Trophoblast cell (in vitro differentiated cells and primary cell): ENCODE results near the gene JARID2.
A peak's percentile ranks its signal among the peaks of the same experiment; 100 is the strongest.

Experiments used
- DNase-seq, 2 donors: peaks; one replicate each; pipeline ENCODE4 v3.0.0-alpha.2; 2016
- H2AFZ ChIP-seq: 2 replicates; pipeline ENCODE4 v1.6.1; 2013; ENCODE audit warnings: low read length, moderate library complexity, mild to moderate bottlenecking; ENCODE audit not compliant: insufficient read depth, poor library complexity
- H2AK5ac ChIP-seq: 2 replicates; pipeline ENCODE4 v1.6.1; 2013; ENCODE audit warnings: mild to moderate bottlenecking, low read length
- H2BK120ac ChIP-seq: 2 replicates; pipeline ENCODE4 v1.6.1; 2013; ENCODE audit warnings: low read length, mild to moderate bottlenecking, moderate library complexity; ENCODE audit not compliant: insufficient read depth, poor library complexity
- H2BK12ac ChIP-seq: 2 replicates; pipeline ENCODE4 v1.6.1; 2013; ENCODE audit warnings: mild to moderate bottlenecking, low read length, moderate library complexity
- H2BK5ac ChIP-seq: 2 replicates; pipeline ENCODE4 v1.6.1; 2013; ENCODE audit warnings: low read length, low read depth, moderate library complexity, mild to moderate bottlenecking; ENCODE audit not compliant: poor library complexity
- H3K14ac ChIP-seq: 2 replicates; pipeline ENCODE4 v1.6.1; 2013; ENCODE audit warnings: mild to moderate bottlenecking, low read length
- H3K18ac ChIP-seq: 2 replicates; pipeline ENCODE4 v1.6.1; 2013; ENCODE audit warnings: mild to moderate bottlenecking, low read length
- H3K23ac ChIP-seq: 2 replicates; pipeline ENCODE4 v1.6.1; 2013; ENCODE audit warnings: low read length
- H3K27ac ChIP-seq: 2 replicates; pipeline ENCODE4 v1.5.1; 2013; ENCODE audit warnings: low read depth, mild to moderate bottlenecking, inconsistent platforms, low read length, moderate library complexity
- H3K27me3 ChIP-seq: 2 replicates; pipeline ENCODE4 v1.6.1; 2013; ENCODE audit warnings: inconsistent platforms, mild to moderate bottlenecking, low read length, moderate library complexity; ENCODE audit not compliant: insufficient read depth
- H3K36me3 ChIP-seq, 2 experiments: 1 replicate in 1 of 2; 2 replicates in 1 of 2; pipeline ENCODE4 v1.6.1; 2013; ENCODE audit warnings: low read length in 2 of 2, mild to moderate bottlenecking in 2 of 2, moderate library complexity in 1 of 2; ENCODE audit not compliant: insufficient read depth in 2 of 2, control insufficient read depth in 1 of 2
- H3K4ac ChIP-seq: 2 replicates; pipeline ENCODE4 v1.6.1; 2013; ENCODE audit warnings: low read depth, mild to moderate bottlenecking, low read length, moderate library complexity
- H3K4me1 ChIP-seq, 2 experiments: 1 replicate in 1 of 2; 2 replicates in 1 of 2; pipeline ENCODE4 v1.6.1; 2013; ENCODE audit warnings: low read length in 2 of 2, mild to moderate bottlenecking in 2 of 2, moderate library complexity in 1 of 2; ENCODE audit not compliant: insufficient read depth in 2 of 2, control insufficient read depth in 1 of 2
- H3K4me2 ChIP-seq: 2 replicates; pipeline ENCODE4 v1.6.1; 2013; ENCODE audit warnings: inconsistent platforms, mild to moderate bottlenecking, low read length, moderate library complexity
- H3K4me3 ChIP-seq: 2 replicates; pipeline ENCODE4 v1.5.1; 2013; ENCODE audit warnings: mild to moderate bottlenecking, low read depth, low read length, inconsistent platforms
- H3K79me1 ChIP-seq: one replicate; pipeline ENCODE4 v1.6.1; 2013; ENCODE audit warnings: low read length
- H3K79me2 ChIP-seq: 2 replicates; pipeline ENCODE4 v1.6.1; 2013; ENCODE audit warnings: low read length, mild to moderate bottlenecking; ENCODE audit not compliant: control insufficient read depth, insufficient read depth, poor library complexity
- H3K9ac ChIP-seq: 2 replicates; pipeline ENCODE4 v1.6.1; 2013; ENCODE audit warnings: mild to moderate bottlenecking, low read length
- H3K9me3 ChIP-seq: 2 replicates; pipeline ENCODE4 v1.6.1; 2013; ENCODE audit warnings: low read depth, mild to moderate bottlenecking, control low read depth, inconsistent platforms, low read length; ENCODE audit not compliant: insufficient read depth
- H4K12ac ChIP-seq: 2 replicates; pipeline ENCODE4 v1.6.1; 2013; ENCODE audit warnings: low read depth, mild to moderate bottlenecking, low read length, moderate library complexity
- H4K8ac ChIP-seq: 2 replicates; pipeline ENCODE4 v1.6.1; 2013; ENCODE audit warnings: low read depth, mild to moderate bottlenecking, low read length, moderate library complexity
- H4K91ac ChIP-seq: one replicate; pipeline ENCODE4 v1.6.1; 2013; ENCODE audit warnings: low read depth, mild to moderate bottlenecking, low read length, moderate library complexity
- WGBS: extraction: QIAGEN DNeasy Blood & Tissue Kit; methylation state at CpG from one replicate; pipeline ENCODE4 v1.1.7; 2013; ENCODE audit warnings: missing lambda C conversion rate; ENCODE audit not compliant: insufficient read length, insufficient coverage; ENCODE audit errors: extremely low coverage; 5-methylcytosine and 5-hydroxymethylcytosine counted together

The JARID2 gene

GRCh38 chr6:15244620-15245360 lies 1.1 kb upstream of the JARID2 start:
- Histone ChIP-seq H3K36me3 (no peaks in the 10 kb centered on the region), H3K4me1 (peaks cover 6 to 12% of the 10 kb centered on the region in 2 experiments), H4K8ac (peak overlapping the region; percentile 90), H2AK5ac (no peak overlapping the region), H2AFZ (peak overlapping the region; percentile 71), H3K27ac (peak overlapping the region; percentile 28), H3K23ac (no peak overlapping the region), H4K12ac (peak overlapping the region; percentile 54), H3K9ac (peak overlapping the region; percentile 77), H4K91ac (peak overlapping the region; percentile 75), H3K4me2 (peak overlapping the region; percentile 79), H3K27me3 (no peaks in the 10 kb centered on the region), H2BK120ac (peak overlapping the region; percentile 59), H3K18ac (peak overlapping the region; percentile 80), H3K14ac (peak overlapping the region; percentile 75), H3K9me3 (peaks cover 2% of the 10 kb centered on the region), H2BK5ac (peak overlapping the region; percentile 49), H3K79me2 (peaks cover 12% of the 10 kb centered on the region), H3K4me3 (peak overlapping the region; percentile 93), H2BK12ac (peak overlapping the region; percentile 32), H3K79me1 (peaks cover 15% of the 10 kb centered on the region), H3K4ac (peak overlapping the region; percentile 38)
- WGBS: no CpG with 5 or more reads among the region's 92 CpGs
- peak; percentile 85 to 88 for DNase-seq

- DNase-seq: peak in 1 of 2 donors; percentile 55
- Histone ChIP-seq H3K4me2 (peak overlapping the region; percentile 84), H3K9me3 (peaks cover 2% of the 10 kb centered on the region), H4K12ac (no peak overlapping the region), H3K79me2 (peaks cover 13% of the 10 kb centered on the region), H2AK5ac (no peak overlapping the region), H2BK120ac (no peak overlapping the region), H3K79me1 (peaks cover 15% of the 10 kb centered on the region), H4K91ac (no peak overlapping the region), H3K27me3 (no peaks in the 10 kb centered on the region), H3K18ac (no peak overlapping the region), H3K9ac (no peak overlapping the region), H2AFZ (no peak overlapping the region), H3K23ac (no peak overlapping the region), H2BK12ac (no peak overlapping the region), H3K4me3 (peak overlapping the region; percentile 55), H3K27ac (no peak overlapping the region), H2BK5ac (no peak overlapping the region), H3K36me3 (no peaks in the 10 kb centered on the region), H3K4ac (peak overlapping the region; percentile 22), H3K14ac (no peak overlapping the region), H3K4me1 (peaks cover 8 to 14% of the 10 kb centered on the region in 2 experiments), H4K8ac (no peak overlapping the region)
- no CpG with 5 or more reads among the region's 10 CpGs for WGBS
These were observed 372 bp downstream of the JARID2 start for GRCh38 chr6:15246217-15246665.

GRCh38 chr6:15246666-15247499 lies 1.0 kb downstream of the JARID2 start:
- H4K91ac ChIP-seq: no peak overlapping the region
- H3K23ac ChIP-seq: no peak overlapping the region
- no peaks in the 10 kb centered on the region for H3K27me3 ChIP-seq
- peak overlapping the region; percentile 62 for H3K4me3 ChIP-seq
- H4K8ac ChIP-seq: no peak overlapping the region
- H3K9me3 ChIP-seq: peaks cover 2% of the 10 kb centered on the region
- no CpG with 5 or more reads among the region's 18 CpGs for WGBS
- H3K14ac ChIP-seq: no peak overlapping the region
- H3K79me2 ChIP-seq: peaks cover 13% of the 10 kb centered on the region
- no peak overlapping the region for H2BK120ac ChIP-seq
- no peak overlapping the region for H2BK5ac ChIP-seq
- peak overlapping the region; percentile 36 for H3K9ac ChIP-seq
- no peak overlapping the region for H3K27ac ChIP-seq
- peaks cover 15% of the 10 kb centered on the region for H3K79me1 ChIP-seq
- H3K18ac ChIP-seq: no peak overlapping the region
- H3K4me1 ChIP-seq: peaks cover 11 to 18% of the 10 kb centered on the region in 2 experiments
- no peak overlapping the region for H2BK12ac ChIP-seq
- DNase-seq: no peak
- no peak overlapping the region for H2AK5ac ChIP-seq
- H4K12ac ChIP-seq: no peak overlapping the region
- H3K36me3 ChIP-seq: no peaks in the 10 kb centered on the region
- H3K4me2 ChIP-seq: peak overlapping the region; percentile 84
- peak overlapping the region; percentile 78 for H3K4ac ChIP-seq
- H2AFZ ChIP-seq: no peak overlapping the region
